HEK293 (cell line): ENCODE measurements around the gene STIM1.

Experiments used
- CTCF ChIA-PET: fragments of 350-600 bp; formaldehyde crosslinking; extraction: SDS; loops from one replicate; lab custom pipeline; 2021; ENCODE audit warnings: antibody characterized with exemption; lab: Yijun Ruan, JAX
- POLR2A ChIA-PET: fragments of 300-600 bp; formaldehyde crosslinking; extraction: SDS; loops from one replicate; lab custom pipeline; 2020; ENCODE audit warnings: antibody characterized with exemption, inconsistent platforms; lab: Yijun Ruan, JAX
- H3K27ac ChIP-seq: fragments of 200-500 bp; sonication (Bioruptor generic); 2 replicates; pipeline ENCODE4 v1.5.1; 2014; ENCODE audit warnings: low read depth, low read length, control low read depth, inconsistent platforms; ENCODE audit errors: extremely low read depth
- H3K36me3 ChIP-seq, 2 experiments: fragments of 200-500 bp in 1 of 2; sonication (Bioruptor generic) in 1 of 2; 1 replicate in 1 of 2; 2 replicates in 1 of 2; pipeline ENCODE4 v1.5.1; 2014 to 2017; ENCODE audit warnings: inconsistent platforms in 2 of 2, low read length in 2 of 2; ENCODE audit not compliant: control insufficient read depth in 2 of 2, insufficient read depth in 1 of 2
- H3K4me1 ChIP-seq: fragments of 200-500 bp; sonication (Bioruptor generic); 2 replicates; pipeline ENCODE4 v1.5.1; 2014; ENCODE audit warnings: mild to moderate bottlenecking, low read length, inconsistent platforms; ENCODE audit not compliant: control insufficient read depth, insufficient read depth
- H3K4me3 ChIP-seq: 2 replicates; pipeline ENCODE4 v1.5.1; 2011; ENCODE audit warnings: low read depth, mild to moderate bottlenecking, control low read depth, low read length, moderate library complexity
- H3K9me3 ChIP-seq: fragments of 200-500 bp; sonication (Bioruptor generic); 2 replicates; pipeline ENCODE4 v1.5.1; 2014; ENCODE audit warnings: low read depth, low read length, inconsistent platforms; ENCODE audit not compliant: control insufficient read depth, insufficient read depth
- BCL11A ChIP-seq: fragments of 450-650 bp; formaldehyde crosslinking; IDR thresholded peaks from 2 replicates; pipeline ENCODE4 v1.5.1; 2016; ENCODE audit warnings: low read depth, missing biosample characterization, missing genetic modification characterization
- HOXD13 ChIP-seq: sonication (generic); formaldehyde crosslinking; IDR thresholded peaks from 2 replicates; pipeline ENCODE4 v1.8.0; 2022; ENCODE audit warnings: missing genetic modification reagents, borderline replicate concordance
- MZF1 ChIP-seq: fragments of 450-650 bp; formaldehyde crosslinking; IDR thresholded peaks from 2 replicates; pipeline ENCODE4 v1.5.1; 2017; ENCODE audit warnings: missing biosample characterization, missing genetic modification characterization, borderline replicate concordance
- SP2 ChIP-seq: fragments of 450-650 bp; formaldehyde crosslinking; IDR thresholded peaks from 2 replicates; pipeline ENCODE4 v1.5.1; 2016; ENCODE audit warnings: missing biosample characterization, missing genetic modification characterization
- ZBTB8A ChIP-seq: fragments of 450-650 bp; formaldehyde crosslinking; IDR thresholded peaks from 2 replicates; pipeline ENCODE4 v1.5.1; 2016; ENCODE audit warnings: missing biosample characterization, missing genetic modification characterization
- ZNF140 ChIP-seq: fragments of 450-650 bp; formaldehyde crosslinking; IDR thresholded peaks from 2 replicates; pipeline ENCODE4 v1.5.1; 2016; ENCODE audit warnings: missing biosample characterization, missing genetic modification characterization
- ZNF292 ChIP-seq: fragments of 450-650 bp; formaldehyde crosslinking; IDR thresholded peaks from 2 replicates; pipeline ENCODE4 v1.5.1; 2016; ENCODE audit warnings: low read depth, missing biosample characterization, missing genetic modification characterization, borderline replicate concordance
- ZNF354C ChIP-seq: fragments of 450-650 bp; formaldehyde crosslinking; IDR thresholded peaks from 2 replicates; pipeline ENCODE4 v1.5.1; 2016; ENCODE audit warnings: missing biosample characterization, missing genetic modification characterization, low read depth, borderline replicate concordance
- ZNF558 ChIP-seq: fragments of 450-650 bp; formaldehyde crosslinking; IDR thresholded peaks from 2 replicates; pipeline ENCODE4 v1.5.1; 2016; ENCODE audit warnings: missing biosample characterization, missing genetic modification characterization
- ZNF777 ChIP-seq: fragments of 450-650 bp; formaldehyde crosslinking; IDR thresholded peaks from 2 replicates; pipeline ENCODE4 v1.5.1; 2017; ENCODE audit warnings: missing biosample characterization, missing genetic modification characterization, borderline replicate concordance
- TF ChIP-seq, protein P1 (sequence below): fragments of 450-650 bp; formaldehyde crosslinking; conservative IDR thresholded peaks from 2 replicates; pipeline ENCODE4 v1.5.1; 2016; ENCODE audit warnings: low read depth, missing biosample characterization, missing genetic modification characterization

Gene STIM1

DNA sequence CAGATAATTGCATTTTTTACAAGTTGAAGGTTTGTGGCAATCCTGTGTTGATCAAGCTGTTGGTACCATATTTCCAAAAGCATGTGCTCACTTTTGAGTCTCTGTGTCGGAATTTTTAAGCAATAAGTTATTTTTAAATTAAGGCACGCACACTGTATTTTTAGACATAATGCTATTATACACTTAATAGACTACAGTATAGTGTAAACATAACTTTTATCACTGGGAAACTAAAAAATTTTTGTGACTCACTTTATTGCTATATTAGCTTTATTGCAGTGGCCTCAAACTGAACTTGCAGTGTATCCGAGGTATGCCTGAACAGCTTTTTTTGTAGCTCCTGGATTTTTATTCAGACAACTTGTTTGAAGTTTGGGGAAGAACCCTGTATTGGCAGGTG, 207.9 kb downstream of the STIM1 start:
- Histone ChIP-seq H3K4me3 (no peak overlapping the region), H3K9me3 (no peaks in the 10 kb centered on the region), H3K4me1 (no peaks in the 10 kb centered on the region), H3K27ac (no peak overlapping the region), H3K36me3 (peaks cover 0 to 20% of the 10 kb centered on the region in 2 experiments; a peak in 2 of 3 replicates)
- POLR2A ChIA-PET = no interaction called here
- TF ChIP-seq ZNF777 (tag by site-specific recombination) (no peak), ZNF140 (tag by site-specific recombination) (no peak), SP2 (tag by site-specific recombination) (no peak)
- CTCF ChIA-PET = interaction anchor here (0.5 to 15.3 kb wide), 4 partner anchors 9 to 216 kb away, joined by 3 to 589 read pairs (median 10); partner anchors contain the start of genes RHOG and STIM1

DNA sequence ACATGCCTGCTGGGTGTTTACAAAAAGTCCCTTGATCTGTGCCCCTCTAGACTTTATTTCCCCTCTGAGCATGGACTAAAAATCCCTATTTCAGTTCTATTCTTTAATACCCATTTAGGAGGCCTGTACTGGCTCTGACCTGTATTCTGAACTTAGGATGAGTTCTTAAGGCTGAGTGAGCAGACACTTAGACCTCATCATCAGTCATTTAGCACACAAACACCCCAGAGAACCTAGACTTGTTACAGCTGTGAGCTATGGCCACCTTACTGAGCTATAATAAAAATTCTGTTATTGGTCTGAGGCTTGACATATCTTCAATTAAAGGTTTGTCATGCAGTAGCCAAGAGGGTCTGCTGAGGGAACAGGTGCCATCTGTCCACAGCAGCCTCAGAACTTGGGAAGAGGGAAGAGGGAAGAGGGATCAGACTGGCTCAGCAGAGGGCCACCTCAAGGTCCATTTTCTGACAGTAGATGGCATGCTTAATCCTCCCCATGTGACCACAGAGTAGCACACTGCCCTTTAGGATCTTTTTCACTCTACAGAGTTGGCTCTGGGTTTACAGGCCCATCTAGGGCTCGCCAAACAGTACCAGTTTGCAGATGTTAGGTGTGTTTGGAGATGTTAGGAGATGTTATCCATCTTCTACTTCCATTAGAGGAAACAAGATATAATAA, 209.0 kb downstream of the STIM1 start:
- TF ChIP-seq HOXD13 (no peak), BCL11A (tag by site-specific recombination) (no peak), ZNF354C (tag by site-specific recombination) (no peak), ZNF558 (tag by site-specific recombination) (no peak), ZNF292 (no peak)
- peaks cover 0 to 13% of the 10 kb centered on the region in 2 experiments; a peak in 2 of 3 replicates for H3K36me3 ChIP-seq
- H3K9me3 ChIP-seq = no peaks in the 10 kb centered on the region
- ChIA-PET POLR2A (interaction anchor here (0.6 to 1.0 kb wide), 2 partner anchors 206 to 209 kb away, joined by 3 read pairs; partner anchors contain the start of gene STIM1), CTCF (interaction anchor here (0.5 to 15.3 kb wide), 6 partner anchors 8 to 417 kb away, joined by 3 to 589 read pairs (median 4); partner anchors contain the start of genes RHOG and STIM1)
- H3K4me1 ChIP-seq = no peaks in the 10 kb centered on the region
- no peak overlapping the region for H3K27ac ChIP-seq
- H3K4me3 ChIP-seq = no peak overlapping the region

DNA sequence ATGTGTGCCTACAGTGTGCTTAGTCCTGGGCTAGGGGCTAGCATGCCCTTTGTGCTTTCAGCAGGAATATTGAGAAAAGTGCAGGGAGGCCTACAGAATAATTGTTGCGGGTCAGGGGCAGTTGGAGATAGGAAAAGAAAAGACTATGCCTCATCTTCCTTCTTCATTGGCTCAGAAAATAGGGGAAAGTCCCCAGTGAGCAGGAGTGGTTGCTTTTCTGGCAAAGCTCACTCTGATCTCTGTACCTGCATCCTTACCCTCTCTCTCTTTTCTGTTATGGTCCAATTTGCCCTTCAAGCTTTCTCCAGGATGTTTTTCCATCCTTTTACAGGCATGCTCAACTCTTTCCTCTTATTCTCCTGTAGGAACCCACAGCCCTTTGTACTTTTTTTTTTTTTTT, 209.6 kb downstream of the STIM1 start:
- POLR2A ChIA-PET = interaction anchor here (0.6 to 1.0 kb wide), 2 partner anchors 171 to 210 kb away, joined by 3 read pairs; partner anchors contain the start of gene STIM1

More for the DNA sequence above, 209.6 kb downstream of the STIM1 start:
- Histone ChIP-seq H3K4me3 (no peak overlapping the region), H3K9me3 (no peaks in the 10 kb centered on the region), H3K36me3 (peaks cover 0 to 11% of the 10 kb centered on the region in 2 experiments; a peak in 2 of 3 replicates), H3K4me1 (no peaks in the 10 kb centered on the region), H3K27ac (no peak overlapping the region)
- TF ChIP-seq, protein P1, sequence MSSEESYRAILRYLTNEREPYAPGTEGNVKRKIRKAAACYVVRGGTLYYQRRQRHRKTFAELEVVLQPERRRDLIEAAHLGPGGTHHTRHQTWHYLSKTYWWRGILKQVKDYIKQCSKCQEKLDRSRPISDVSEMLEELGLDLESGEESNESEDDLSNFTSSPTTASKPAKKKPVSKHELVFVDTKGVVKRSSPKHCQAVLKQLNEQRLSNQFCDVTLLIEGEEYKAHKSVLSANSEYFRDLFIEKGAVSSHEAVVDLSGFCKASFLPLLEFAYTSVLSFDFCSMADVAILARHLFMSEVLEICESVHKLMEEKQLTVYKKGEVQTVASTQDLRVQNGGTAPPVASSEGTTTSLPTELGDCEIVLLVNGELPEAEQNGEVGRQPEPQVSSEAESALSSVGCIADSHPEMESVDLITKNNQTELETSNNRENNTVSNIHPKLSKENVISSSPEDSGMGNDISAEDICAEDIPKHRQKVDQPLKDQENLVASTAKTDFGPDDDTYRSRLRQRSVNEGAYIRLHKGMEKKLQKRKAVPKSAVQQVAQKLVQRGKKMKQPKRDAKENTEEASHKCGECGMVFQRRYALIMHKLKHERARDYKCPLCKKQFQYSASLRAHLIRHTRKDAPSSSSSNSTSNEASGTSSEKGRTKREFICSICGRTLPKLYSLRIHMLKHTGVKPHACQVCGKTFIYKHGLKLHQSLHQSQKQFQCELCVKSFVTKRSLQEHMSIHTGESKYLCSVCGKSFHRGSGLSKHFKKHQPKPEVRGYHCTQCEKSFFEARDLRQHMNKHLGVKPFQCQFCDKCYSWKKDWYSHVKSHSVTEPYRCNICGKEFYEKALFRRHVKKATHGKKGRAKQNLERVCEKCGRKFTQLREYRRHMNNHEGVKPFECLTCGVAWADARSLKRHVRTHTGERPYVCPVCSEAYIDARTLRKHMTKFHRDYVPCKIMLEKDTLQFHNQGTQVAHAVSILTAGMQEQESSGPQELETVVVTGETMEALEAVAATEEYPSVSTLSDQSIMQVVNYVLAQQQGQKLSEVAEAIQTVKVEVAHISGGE (tag by site-specific recombination) = no peak
- TF ChIP-seq MZF1 (tag by site-specific recombination) (no peak), ZBTB8A (tag by site-specific recombination) (no peak)
- CTCF ChIA-PET = interaction anchor here (1.1 to 15.3 kb wide), 2 partner anchors 10 to 218 kb away, joined by 4 to 589 read pairs; partner anchors contain the start of genes RHOG and STIM1
